Endothelial cell (in vitro differentiated cells): ENCODE measurements around the gene C1QTNF5. TPM values are rescaled to one million over a fixed set of nuclear protein-coding genes. Genes with fewer than 3 reads are reported as not detected.

Source experiments
- DNase-seq: peaks from one replicate; pipeline ENCODE4 v3.0.0; 2021; ENCODE audit warnings: low spot score
- H3K27ac Mint-ChIP-seq: one replicate; pipeline ENCODE4 v1.8.0; 2021; ENCODE audit warnings: mixed read lengths, inconsistent platforms; ENCODE audit not compliant: unreplicated experiment
- H3K27me3 Mint-ChIP-seq: one replicate; pipeline ENCODE4 v1.8.0; 2021; ENCODE audit warnings: mild to moderate bottlenecking, moderate library complexity, mixed read lengths, inconsistent platforms; ENCODE audit not compliant: unreplicated experiment
- H3K36me3 Mint-ChIP-seq: one replicate; pipeline ENCODE4 v1.8.0; 2021; ENCODE audit warnings: mild to moderate bottlenecking, low read depth, mixed read lengths, inconsistent platforms; ENCODE audit not compliant: unreplicated experiment
- H3K4me1 Mint-ChIP-seq: one replicate; pipeline ENCODE4 v1.8.0; 2021; ENCODE audit warnings: mild to moderate bottlenecking, mixed read lengths, inconsistent platforms; ENCODE audit not compliant: unreplicated experiment
- H3K4me3 Mint-ChIP-seq: one replicate; pipeline ENCODE4 v1.8.0; 2021; ENCODE audit warnings: mild to moderate bottlenecking, mixed read lengths, inconsistent platforms; ENCODE audit not compliant: unreplicated experiment
- H3K9me3 Mint-ChIP-seq: one replicate; pipeline ENCODE4 v1.8.0; 2021; ENCODE audit warnings: mixed read lengths, inconsistent platforms; ENCODE audit not compliant: unreplicated experiment
- total RNA-seq: library from RNA; stranded (reverse); fragmentation: NEBNext Ultra II Directional; extraction: Animal tissue kit (Norgen Biotek cat#: 25700); gene quantifications from one replicate; pipeline ENCODE4 v1.2.1, GENCODE V29; 2021; ENCODE audit not compliant: unreplicated experiment
- TF ChIP-seq, protein P1 (sequence below): fragments of 200-600 bp; sonication (generic); IDR thresholded peaks from one replicate; pipeline ENCODE4 v1.5.0; 2021; ENCODE audit warnings: antibody characterized with exemption; ENCODE audit not compliant: unreplicated experiment

C1QTNF5 gene
- total RNA-seq, 1 donor from 2014 or later: 26.0 TPM

DNA sequence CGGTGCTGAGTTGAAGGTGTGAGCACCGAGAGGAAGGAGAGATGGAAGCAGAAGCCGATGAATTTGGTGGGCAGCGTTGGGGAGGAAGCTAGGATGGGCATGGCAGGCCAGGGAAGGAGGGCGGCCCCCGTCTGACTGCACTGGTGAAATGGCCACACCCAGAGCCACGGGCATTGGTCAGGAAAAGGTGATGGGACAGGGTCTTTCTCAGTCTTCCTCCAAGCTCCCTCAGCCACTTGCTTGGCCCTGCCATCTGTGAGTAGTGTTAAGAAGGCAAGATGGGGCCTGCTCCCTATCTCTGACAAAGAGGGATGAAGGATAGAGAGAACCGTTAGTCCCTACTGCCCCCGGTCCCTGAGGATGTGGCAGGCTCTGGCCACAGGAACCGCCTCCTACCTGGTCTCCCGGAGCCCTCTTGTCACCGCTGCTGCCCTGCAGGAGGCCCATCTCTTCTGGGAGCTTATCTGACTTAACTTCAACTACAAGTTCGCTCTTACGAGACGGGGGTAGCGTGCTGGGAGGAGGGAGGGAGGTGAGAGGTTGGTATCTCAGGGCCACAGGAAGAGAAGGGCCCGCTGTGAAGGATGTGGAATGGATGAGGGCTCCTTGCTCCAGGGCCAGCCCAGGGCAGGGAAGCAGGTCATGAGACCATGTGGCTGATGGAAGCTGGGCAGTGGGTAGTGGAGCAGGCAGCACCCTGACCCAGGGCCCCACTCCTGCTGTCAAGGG, 30.6 kb downstream of the C1QTNF5 start:
- TF ChIP-seq, protein P1, sequence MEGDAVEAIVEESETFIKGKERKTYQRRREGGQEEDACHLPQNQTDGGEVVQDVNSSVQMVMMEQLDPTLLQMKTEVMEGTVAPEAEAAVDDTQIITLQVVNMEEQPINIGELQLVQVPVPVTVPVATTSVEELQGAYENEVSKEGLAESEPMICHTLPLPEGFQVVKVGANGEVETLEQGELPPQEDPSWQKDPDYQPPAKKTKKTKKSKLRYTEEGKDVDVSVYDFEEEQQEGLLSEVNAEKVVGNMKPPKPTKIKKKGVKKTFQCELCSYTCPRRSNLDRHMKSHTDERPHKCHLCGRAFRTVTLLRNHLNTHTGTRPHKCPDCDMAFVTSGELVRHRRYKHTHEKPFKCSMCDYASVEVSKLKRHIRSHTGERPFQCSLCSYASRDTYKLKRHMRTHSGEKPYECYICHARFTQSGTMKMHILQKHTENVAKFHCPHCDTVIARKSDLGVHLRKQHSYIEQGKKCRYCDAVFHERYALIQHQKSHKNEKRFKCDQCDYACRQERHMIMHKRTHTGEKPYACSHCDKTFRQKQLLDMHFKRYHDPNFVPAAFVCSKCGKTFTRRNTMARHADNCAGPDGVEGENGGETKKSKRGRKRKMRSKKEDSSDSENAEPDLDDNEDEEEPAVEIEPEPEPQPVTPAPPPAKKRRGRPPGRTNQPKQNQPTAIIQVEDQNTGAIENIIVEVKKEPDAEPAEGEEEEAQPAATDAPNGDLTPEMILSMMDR: no peak
- no peaks in the 10 kb centered on the region for H3K9me3 Mint-ChIP-seq
- peaks cover 18% of the 10 kb centered on the region for H3K36me3 Mint-ChIP-seq
- H3K27ac Mint-ChIP-seq: peak overlapping the region; percentile 76
- H3K4me1 Mint-ChIP-seq: peaks cover 10% of the 10 kb centered on the region
- peaks cover 13% of the 10 kb centered on the region for H3K27me3 Mint-ChIP-seq
- H3K4me3 Mint-ChIP-seq: no peak overlapping the region
- DNase-seq: no peak

DNA sequence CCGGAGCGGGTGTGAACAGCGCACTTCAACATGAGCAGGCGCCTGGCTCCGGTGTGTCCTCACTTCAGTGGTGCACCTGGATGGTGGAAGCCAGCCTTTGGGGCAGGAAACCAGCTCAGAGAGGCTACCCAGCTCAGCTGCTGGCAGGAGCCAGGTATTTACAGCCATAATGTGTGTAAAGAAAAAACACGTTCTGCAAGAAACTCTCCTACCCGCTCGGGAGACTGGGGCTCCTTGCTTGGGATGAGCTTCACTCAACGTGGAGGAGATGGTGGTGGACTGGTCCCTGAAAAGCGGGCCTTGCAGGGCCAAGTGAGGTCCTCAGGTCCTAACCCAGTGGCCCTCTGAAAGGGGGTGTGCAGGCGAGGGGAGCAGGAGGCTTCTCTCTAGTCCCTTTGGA, 31.3 kb downstream of the C1QTNF5 start:
- TF ChIP-seq, protein P1: no peak
- Mint-ChIP-seq H3K36me3 (peaks cover 21% of the 10 kb centered on the region), H3K27ac (peak overlapping the region; percentile 76), H3K4me3 (no peak overlapping the region), H3K4me1 (peaks cover 16% of the 10 kb centered on the region), H3K27me3 (peaks cover 15% of the 10 kb centered on the region), H3K9me3 (no peaks in the 10 kb centered on the region)
- DNase-seq: no peak

DNA sequence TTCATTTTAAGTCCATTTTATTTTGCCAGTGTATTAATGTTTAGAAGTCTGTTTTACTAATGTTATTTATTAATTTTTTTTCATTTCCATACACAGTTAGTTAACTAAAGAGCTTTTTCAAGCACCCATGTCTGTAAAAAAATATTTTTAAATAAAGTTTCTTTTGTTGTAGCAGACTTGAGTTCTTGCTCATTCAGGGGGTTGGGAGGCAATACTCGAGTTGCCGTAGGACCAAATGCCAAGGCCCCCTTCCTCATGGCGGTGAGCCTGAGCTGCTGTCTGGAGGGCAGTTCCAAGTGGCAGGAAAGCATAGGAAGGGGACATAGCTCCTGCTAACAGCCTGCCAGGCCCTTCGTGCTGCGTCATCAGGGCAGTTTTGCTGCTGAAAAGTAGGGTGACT, 32.7 kb downstream of the C1QTNF5 start:
- no peak overlapping the region for H3K27ac Mint-ChIP-seq
- H3K4me3 Mint-ChIP-seq: no peak overlapping the region
- H3K36me3 Mint-ChIP-seq: peaks cover 36% of the 10 kb centered on the region

DNA sequence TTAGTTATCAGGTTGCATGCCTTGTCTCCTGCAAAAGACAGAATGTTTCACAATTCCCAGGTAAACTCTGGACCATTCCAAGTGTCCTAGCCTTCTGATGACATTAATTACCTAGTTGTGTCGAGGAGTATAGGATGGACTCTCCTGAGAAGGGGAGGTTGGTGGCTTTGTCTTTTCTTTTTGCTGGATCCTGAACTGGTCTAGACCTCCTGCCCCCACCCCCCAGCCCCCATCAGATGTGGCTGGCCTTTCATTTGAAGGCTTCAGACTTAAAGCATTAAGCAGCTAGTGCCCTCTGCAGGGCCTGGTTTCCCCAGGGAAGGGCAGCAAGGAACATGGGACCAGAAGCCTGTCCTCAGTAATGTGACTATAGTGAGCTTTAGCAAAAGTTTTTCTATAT, 33.5 kb downstream of the C1QTNF5 start:
- no peak for DNase-seq
- TF ChIP-seq, protein P1: no peak
- peaks cover 40% of the 10 kb centered on the region for H3K36me3 Mint-ChIP-seq
- H3K27me3 Mint-ChIP-seq: peaks cover 14% of the 10 kb centered on the region
- no peak overlapping the region for H3K27ac Mint-ChIP-seq
- H3K9me3 Mint-ChIP-seq: no peaks in the 10 kb centered on the region
- peaks cover 18% of the 10 kb centered on the region for H3K4me1 Mint-ChIP-seq
- no peak overlapping the region for H3K4me3 Mint-ChIP-seq

More for the DNA sequence above, 32.7 kb downstream of the C1QTNF5 start:
- H3K4me1 Mint-ChIP-seq: peaks cover 18% of the 10 kb centered on the region
- peaks cover 12% of the 10 kb centered on the region for H3K27me3 Mint-ChIP-seq
- TF ChIP-seq, protein P1: no peak
- no peak for DNase-seq
- H3K9me3 Mint-ChIP-seq: no peaks in the 10 kb centered on the region

DNA sequence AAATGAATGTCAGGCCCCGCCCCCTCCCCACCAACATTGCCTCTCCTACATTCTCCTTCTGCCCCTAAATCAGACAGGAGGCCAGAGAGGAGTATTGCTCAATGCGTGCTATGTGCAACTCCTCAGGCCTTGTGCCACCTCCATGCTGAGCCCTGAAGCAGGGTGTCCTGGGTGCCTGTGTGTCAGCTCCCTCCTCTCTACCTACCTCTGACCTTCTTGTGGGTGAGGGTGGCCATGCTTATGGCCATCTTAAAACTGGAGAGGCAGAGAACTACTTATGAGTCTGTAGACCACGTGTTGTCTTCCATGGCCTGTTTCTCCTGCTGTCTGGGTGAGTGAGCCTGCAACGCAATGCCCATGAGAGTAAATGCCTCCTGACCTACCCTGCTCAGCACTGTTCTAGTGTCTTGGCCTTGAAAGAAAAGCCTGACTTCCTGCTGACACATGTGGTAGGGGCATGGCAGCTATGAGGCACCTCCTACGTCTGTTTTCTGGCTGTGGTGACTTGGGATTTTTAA, 34.3 kb downstream of the C1QTNF5 start:
- peaks cover 42% of the 10 kb centered on the region for H3K36me3 Mint-ChIP-seq
- peaks cover 18% of the 10 kb centered on the region for H3K4me1 Mint-ChIP-seq
- no peak for DNase-seq
- H3K27ac Mint-ChIP-seq: no peak overlapping the region
- H3K27me3 Mint-ChIP-seq: peaks cover 14% of the 10 kb centered on the region
- no peak overlapping the region for H3K4me3 Mint-ChIP-seq
- TF ChIP-seq, protein P1: no peak
- no peaks in the 10 kb centered on the region for H3K9me3 Mint-ChIP-seq
